ENCODE data around the gene MYOF.
"Not testable (repeated sequence)": the region's sequence is repeated elsewhere in the genome, so short reads cannot be mapped to it uniquely, and the experiment has no call there.

MYOF gene

DNA sequence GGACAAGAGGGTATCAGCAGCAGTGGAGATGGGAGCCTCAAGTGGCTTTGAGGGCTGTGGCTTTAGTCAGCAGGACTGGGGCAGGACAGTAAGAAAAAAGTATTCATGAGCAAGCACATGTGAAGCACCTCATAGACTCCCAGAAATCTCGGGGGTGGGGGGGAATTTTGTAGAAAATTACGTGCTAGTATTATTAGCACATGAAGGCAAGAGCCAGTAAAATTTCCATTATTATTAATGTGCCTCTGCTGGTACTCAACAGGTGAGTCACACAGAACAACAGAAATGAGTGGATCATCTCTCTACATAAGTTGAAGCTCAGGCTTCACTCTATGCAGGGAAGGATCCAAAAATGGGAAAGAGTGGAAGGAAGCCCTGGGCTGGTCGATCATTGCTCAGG, 114.5 kb downstream of the MYOF start:
- H3K4me3 ChIP-seq (ENCODE audit: low read length) = no peak overlapping the region
- no peak for TF ChIP-seq ZNF274 (IDR thresholded peaks at IDR 0.05; ENCODE audit: low read depth, low read length)

GRCh38 chr10:93364966-93365365, 117.2 kb downstream of the MYOF start:
- TF ChIP-seq ZNF274 (IDR thresholded peaks at IDR 0.05; ENCODE audit: low read depth, low read length) = no peak
- H3K4me3 ChIP-seq (ENCODE audit: low read length) = no peak overlapping the region

- no peak overlapping the region for H3K4me3 ChIP-seq (ENCODE audit: low read length)
- no peak for TF ChIP-seq ZNF274 (IDR thresholded peaks at IDR 0.05; ENCODE audit: low read depth, low read length)
Observed at GRCh38 chr10:93363891-93364648, 118.1 kb downstream of the MYOF start.

DNA sequence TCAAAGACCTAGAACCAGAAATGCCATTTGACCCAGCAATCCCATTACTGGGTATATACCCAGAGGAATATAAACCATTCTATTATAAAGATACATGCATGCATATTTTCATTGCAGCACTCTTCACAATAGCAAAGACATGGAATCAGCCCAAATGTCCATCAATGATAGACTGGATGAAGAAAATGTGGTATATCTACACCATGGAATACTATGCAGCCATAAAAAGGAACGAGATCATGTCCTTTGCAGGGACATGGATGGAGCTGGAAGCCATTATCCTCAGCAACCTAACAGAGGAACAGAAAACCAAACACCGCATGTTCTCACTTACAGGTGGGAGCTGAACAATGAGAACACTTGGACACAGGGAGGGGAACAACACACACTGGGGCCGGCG, 123.7 kb downstream of the MYOF start:
- H3K4me3 ChIP-seq (ENCODE audit: low read length) = not testable (repeated sequence)

DNA sequence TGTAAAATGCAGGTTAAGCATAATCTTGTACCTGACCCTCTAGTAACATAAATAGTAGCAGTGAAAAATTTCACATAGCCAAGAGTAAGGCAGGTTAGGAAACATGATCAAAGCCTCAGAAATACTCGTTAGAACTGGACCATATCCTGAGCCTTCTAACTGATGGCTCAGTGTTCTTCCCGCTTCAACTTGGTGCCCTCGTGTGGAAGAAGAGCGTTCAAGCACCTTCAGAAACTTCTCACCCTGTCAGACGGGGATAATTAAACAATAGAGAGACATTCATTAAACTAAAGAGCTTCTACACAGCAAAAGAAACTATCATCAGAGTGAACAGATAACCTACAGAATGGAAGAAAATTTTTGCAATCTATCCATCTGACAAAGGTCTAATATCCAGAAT, 124.5 kb downstream of the MYOF start:
- no peak for TF ChIP-seq ZNF274 (IDR thresholded peaks at IDR 0.05; ENCODE audit: low read depth, low read length)
- H3K4me3 ChIP-seq (ENCODE audit: low read length) = no peak overlapping the region

DNA sequence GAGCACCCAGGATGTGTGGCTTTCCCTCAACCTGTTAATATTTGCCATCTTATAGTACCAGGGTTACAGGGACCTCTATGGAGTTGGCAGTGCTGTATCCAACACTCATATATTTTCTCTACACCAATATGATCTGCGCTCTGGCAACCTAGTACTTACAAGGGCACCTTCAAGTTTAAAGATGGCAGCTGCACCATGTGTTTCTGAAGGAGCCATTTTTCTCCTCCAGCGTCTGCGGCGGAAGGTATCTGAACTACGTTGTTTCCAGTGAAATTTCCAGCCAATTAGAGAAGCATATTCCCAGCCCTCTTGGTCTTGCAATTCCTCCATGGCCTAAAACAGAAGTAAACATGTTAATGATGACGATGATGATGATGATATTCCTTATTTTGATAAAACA, 125.6 kb downstream of the MYOF start:
- H3K4me3 ChIP-seq (ENCODE audit: low read length) = no peak overlapping the region
- TF ChIP-seq ZNF274 (IDR thresholded peaks at IDR 0.05; ENCODE audit: low read depth, low read length) = no peak

GRCh38 chr10:93352638-93353383, 129.3 kb downstream of the MYOF start:
- TF ChIP-seq ZNF274 (IDR thresholded peaks at IDR 0.05; ENCODE audit: low read depth, low read length) = no peak
- no peak overlapping the region for H3K4me3 ChIP-seq (ENCODE audit: low read length)

DNA sequence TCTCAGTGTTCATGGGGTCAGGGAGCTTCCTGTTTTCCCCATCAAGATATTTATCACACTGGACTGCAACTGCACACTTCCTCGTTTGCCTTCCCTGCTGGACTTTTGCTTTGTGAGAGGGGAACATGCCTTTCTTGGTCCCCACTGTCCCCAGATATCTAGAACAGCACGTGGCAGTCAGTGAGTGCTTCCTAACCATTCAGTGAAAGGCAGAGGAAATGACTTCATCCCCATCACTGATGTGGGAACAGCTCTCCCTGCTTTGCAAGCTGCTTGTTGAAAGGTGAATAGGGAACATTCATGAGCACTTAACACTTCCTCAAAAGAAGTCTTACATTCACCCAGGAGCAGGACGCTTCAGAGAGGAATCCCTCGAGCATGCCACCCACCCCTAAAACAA, 135.4 kb downstream of the MYOF start:
- no peak for TF ChIP-seq ZNF274 (IDR thresholded peaks at IDR 0.05; ENCODE audit: low read depth, low read length)
- H3K4me3 ChIP-seq (ENCODE audit: low read length) = no peak overlapping the region

DNA sequence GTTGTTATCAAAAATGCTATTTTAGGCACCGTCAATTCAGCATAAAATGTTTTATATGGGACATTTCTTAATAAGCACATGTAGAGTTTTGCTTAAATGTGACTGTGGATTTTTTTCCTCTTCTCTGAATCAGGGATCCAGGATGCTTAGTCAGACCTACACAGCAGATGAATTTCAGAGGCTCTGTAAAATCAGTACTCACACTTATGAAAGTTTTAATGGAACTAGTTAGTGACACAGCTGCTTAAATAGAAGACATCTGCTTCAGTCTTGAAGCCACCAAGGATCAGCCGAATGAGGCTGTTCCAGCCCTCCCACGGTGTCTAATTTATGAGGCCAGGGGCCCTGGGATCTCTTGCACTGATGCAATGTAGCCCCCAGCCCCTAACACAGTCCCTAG, 136.0 kb downstream of the MYOF start:
- H3K4me3 ChIP-seq (ENCODE audit: low read length) = no peak overlapping the region

GRCh38 chr10:93344691-93345090, 137.4 kb downstream of the MYOF start:
- TF ChIP-seq ZNF274 (IDR thresholded peaks at IDR 0.05; ENCODE audit: low read depth, low read length) = no peak
- no peak overlapping the region for H3K4me3 ChIP-seq (ENCODE audit: low read length)

More for the DNA sequence above, 136.0 kb downstream of the MYOF start:
- TF ChIP-seq ZNF274 (IDR thresholded peaks at IDR 0.05; ENCODE audit: low read depth, low read length) = no peak

DNA sequence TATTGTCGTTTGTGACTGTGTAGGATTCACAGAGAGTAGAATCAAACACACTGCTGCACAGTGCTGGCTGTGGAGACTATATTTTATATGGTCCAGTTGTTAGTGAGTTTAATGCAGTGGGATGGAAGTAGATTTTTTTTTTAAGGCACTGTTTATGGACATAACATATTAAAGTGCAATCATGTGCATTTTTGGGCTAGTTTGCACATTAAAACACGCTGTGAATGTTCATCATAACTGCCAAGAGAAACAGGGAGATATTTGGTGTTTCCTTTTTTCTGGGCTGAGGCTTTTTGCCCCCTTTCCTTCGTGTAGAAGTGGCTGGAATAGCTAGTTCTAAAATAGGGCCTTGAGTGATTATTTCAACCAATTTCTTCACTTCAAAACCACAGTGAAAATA, 139.2 kb downstream of the MYOF start:
- TF ChIP-seq ZNF274 (IDR thresholded peaks at IDR 0.05; ENCODE audit: low read depth, low read length) = no peak
- H3K4me3 ChIP-seq (ENCODE audit: low read length) = no peak overlapping the region

GRCh38 chr10:93342366-93342765, 139.8 kb downstream of the MYOF start:
- H3K4me3 ChIP-seq (ENCODE audit: low read length) = no peak overlapping the region
- TF ChIP-seq ZNF274 (IDR thresholded peaks at IDR 0.05; ENCODE audit: low read depth, low read length) = no peak

- H3K4me3 ChIP-seq (ENCODE audit: low read length) = no peak overlapping the region
- TF ChIP-seq ZNF274 (IDR thresholded peaks at IDR 0.05; ENCODE audit: low read depth, low read length) = no peak
Observed at GRCh38 chr10:93337309-93337721, 144.8 kb downstream of the MYOF start.

DNA sequence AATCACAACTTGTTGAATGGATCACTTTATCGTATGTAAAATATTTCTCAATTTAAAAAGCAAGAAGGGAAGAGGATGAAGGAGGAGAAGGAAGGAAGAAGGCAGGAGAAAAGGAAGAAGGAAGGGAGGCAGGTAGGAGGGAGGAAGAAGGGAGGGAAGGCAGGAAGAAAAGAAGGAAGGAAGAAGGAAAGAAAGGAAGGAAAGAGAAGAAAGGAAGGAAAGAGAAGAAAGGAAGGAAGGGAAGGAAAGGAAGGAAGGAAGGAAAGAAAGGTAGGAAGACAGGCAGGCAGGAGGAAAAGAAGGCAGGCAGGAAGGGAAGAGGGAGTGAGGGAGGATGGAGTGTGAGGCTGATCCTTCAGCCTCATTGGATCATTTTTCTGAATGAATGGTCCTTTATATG, 145.5 kb downstream of the MYOF start:
- H3K4me3 ChIP-seq (ENCODE audit: low read length) = no peak overlapping the region
- TF ChIP-seq ZNF274 (IDR thresholded peaks at IDR 0.05; ENCODE audit: low read depth, low read length) = no peak

DNA sequence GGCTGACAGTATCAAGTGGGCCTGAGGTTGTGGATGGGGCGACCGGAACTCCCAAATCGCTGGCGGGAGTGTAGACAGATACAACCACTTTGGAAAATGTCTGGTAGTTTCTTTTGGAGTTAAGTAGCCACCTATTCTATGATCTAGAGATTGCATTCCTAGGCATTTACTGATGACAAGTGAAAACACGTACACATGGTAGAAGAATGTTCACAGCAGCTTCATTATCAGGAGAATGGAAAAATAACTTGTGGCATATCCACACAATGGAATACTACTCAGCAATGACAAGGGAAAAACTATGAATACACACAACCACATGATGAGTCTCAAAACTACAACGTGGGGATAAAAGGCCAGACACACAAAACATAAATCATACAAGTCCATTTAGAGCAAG, 146.0 kb downstream of the MYOF start:
- no peak overlapping the region for H3K4me3 ChIP-seq (ENCODE audit: low read length)
- no peak for TF ChIP-seq ZNF274 (IDR thresholded peaks at IDR 0.05; ENCODE audit: low read depth, low read length)
